HG03280 (cell line): ENCODE data around the gene TTYH1.

Source experiments
- ATAC-seq: cut with Tn5 transposase; IDR thresholded peaks from one replicate; pipeline ENCODE4 v1.9.1; 2021; ENCODE audit warnings: mild to moderate bottlenecking, moderate library complexity; ENCODE audit not compliant: unreplicated experiment

TTYH1 gene

DNA sequence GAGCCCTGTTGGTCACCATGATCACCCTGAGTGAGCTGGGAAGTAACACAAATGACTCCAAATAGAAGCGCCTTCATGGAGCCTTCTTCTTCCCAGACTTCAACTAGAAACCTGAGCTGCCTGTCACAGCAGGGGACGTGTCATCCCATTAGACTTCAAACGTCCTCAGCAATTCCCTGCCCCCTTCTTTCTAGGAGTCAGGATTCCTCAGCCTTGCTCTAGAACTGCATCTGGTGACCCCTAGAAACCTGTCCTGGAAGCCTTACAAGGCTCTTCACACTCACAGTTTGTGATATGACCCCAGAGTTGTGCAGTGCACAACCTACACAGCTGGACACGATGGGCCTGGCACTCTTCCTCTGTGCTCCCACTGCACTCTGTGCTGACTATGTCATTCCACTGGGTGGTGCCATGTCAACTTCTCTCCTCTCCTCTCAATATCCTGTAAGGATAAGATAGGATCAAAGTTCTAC, 23.6 kb upstream of the TTYH1 start:
- ATAC-seq: no peak

- ATAC-seq: no peak
Measured at GRCh38 chr19:54392105-54392504, 23.2 kb upstream of the TTYH1 start.

GRCh38 chr19:54393381-54393780, 21.9 kb upstream of the TTYH1 start:
- ATAC-seq: no peak

DNA sequence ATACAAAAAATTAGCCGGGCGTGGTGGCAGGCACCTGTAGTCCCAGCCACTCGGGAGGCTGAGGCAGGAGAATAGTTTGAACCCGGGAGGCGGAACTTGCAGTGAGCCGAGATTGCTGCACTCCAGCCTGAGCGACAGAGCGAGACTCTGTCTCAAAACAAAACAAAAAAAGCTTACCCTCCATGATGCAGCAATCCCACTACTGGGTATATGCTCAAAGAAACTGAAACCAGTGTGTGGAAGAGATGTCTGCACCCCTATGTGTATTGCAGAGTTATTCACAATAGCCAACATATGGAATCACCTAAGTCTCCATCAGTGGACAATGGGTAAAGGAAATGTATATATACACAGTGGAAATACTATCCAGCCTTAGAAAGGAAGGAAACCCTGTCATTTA, 19.6 kb upstream of the TTYH1 start:
- ATAC-seq: no peak

DNA sequence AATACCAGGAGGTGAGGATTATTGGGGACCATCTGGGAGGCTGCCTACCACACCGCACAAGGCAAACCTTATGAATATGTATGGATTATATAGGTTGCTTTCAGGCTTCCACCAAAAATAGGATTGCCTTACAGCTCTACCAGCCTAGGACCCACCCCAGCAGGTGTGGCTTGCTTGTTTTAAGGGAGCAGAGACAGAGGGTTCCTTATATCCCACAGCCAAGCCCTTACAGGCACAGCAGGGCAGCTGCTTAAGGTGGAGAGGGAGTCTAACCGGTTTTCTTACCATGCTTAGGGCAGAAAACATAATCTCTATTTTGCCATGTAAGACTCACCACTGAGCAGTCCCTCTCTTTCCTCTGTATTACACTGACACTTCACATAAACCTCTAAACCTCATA, 16.1 kb upstream of the TTYH1 start:
- ATAC-seq: no peak

DNA sequence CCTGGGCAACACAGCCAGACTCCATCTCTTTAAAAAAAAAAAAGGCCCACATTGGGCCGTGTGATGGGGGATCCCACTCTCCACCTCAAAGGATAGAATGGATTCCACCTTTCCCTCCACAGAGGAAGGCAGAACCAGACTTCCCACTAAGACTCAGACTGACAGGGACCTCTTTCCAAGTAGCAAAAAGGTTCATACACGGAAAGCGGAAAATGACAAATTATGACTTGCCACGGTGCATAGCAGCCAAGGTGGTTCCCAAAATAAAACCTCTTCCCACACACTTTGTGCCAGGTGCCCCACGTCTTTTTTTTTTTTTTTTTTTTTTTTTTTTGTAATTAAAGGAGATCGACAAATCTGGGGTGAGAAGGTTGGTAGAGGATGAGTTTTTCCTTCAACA, 14.4 kb upstream of the TTYH1 start:
- ATAC-seq: no peak

DNA sequence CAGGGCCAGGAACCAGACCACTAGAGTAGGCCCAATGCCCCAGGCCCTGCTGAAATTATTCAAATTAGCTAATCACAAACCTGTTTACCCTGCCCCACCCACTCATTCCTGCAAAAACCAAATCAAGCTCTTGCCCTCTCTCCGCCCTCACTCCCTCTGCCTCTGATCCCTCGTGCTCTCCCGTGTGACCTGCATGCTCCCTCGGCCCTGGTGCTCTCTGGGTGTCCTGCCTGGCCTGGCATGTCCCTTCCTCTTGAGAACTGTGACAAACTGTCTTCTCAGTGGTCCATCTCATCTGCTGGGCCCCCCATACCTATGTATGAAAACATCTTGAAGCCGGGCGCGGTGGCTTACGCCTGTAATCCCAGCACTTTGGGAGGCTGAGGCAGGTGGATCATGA, 12.2 kb upstream of the TTYH1 start:
- no peak for ATAC-seq

- ATAC-seq: no peak
Measured at GRCh38 chr19:54405628-54406027, 9.6 kb upstream of the TTYH1 start.

- ATAC-seq: no peak
Measured at GRCh38 chr19:54407780-54408179, 7.5 kb upstream of the TTYH1 start.

DNA sequence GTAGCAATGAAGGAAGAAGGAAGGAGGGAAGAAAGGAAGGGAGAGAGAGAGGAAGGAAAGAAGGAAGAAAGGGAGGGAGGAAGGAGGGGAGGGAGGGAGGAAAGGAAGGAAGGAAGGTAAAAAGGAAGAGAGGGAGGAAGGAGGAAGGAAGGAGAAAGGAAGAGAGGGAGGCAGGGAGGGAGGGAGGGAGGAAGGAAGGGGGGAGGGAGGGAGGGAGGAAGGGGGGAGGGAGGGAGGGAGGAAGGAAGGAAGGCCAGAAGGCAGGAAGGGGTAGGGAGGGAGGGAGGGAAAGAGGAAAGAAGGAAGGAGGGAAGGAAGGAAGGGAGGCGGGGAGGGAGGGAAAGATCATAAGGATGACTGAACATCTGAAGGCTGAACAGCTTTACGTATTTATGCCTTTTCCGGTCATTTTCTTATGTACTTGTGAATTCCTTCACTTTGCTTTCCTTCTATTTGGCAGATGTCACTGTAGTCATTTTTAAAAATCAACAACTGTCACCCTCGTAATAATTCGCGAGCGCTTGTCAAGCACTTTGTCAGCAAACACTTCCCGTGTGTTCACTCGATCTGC, 6.7 kb upstream of the TTYH1 start:
- no peak for ATAC-seq

- no peak for ATAC-seq
Measured at GRCh38 chr19:54411033-54411432, 4.2 kb upstream of the TTYH1 start.

- no peak for ATAC-seq
Measured at GRCh38 chr19:54412877-54413276, 2.4 kb upstream of the TTYH1 start.

DNA sequence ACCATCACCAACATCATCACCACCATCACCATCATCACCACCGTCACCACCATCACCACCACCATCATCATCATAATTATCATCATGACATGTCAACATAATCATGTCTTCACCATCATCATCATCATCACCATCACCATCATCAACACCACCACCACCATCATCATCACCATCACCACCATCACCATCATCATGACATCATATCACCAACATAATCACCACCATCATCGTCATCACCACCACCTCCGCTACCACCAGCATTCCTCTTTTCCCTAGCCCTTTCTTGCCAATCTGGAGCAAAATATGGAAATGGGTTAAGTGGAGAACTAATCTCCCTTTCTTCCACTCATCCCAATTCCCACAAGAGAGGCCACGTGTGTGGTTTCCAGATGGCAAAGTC, 1.1 kb upstream of the TTYH1 start:
- ATAC-seq: no peak

- no peak for ATAC-seq
Measured at GRCh38 chr19:54415901-54416673, 823 bp downstream of the TTYH1 start.

- no peak for ATAC-seq
Measured at GRCh38 chr19:54416695-54417491, 1.6 kb downstream of the TTYH1 start.

DNA sequence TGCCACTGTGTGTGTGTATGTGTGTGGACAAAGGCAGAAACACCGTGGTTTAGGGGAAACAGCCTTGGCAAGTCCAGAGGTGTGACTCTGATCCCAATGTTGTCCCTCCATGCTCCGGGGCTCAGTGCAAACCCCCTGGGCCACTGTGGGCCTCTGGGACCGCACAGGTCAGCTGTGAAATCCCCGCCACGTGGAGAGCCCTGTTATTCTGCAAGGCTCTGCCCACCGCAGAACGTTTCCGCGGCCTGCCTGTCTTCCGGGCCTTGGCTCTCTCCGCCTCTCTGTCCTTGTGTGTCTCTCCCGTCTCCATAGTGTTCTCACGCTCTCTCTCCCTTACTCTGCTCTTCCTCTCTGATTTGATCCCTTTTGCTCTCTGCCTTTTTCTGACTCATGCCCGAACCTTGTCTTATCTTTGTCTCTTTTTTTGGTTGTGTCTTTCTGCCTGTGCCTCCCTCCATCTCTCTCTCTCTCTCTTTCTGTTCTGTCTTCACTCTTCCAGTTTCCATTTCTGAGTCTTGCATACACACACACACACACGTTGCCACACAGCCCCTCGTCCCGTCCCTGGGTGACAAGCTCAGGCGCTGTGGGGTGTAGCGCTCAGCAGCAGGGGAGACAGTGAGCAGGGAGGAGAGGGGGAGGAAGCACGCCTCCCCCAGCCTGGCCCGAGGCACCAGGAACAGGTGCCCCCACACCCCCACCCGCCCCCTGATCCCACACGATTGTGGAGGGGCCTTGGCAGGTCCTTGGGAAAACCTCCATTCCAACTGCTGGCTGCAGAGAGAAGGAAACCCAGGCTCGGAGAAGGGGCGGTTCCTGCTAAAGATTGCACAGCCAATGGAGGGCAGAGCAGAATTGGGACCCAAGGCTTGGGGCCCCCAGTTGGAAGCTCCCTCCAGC, 3.0 kb downstream of the TTYH1 start:
- no peak for ATAC-seq

GRCh38 chr19:54418930-54419800, 3.9 kb downstream of the TTYH1 start:
- ATAC-seq: no peak

DNA sequence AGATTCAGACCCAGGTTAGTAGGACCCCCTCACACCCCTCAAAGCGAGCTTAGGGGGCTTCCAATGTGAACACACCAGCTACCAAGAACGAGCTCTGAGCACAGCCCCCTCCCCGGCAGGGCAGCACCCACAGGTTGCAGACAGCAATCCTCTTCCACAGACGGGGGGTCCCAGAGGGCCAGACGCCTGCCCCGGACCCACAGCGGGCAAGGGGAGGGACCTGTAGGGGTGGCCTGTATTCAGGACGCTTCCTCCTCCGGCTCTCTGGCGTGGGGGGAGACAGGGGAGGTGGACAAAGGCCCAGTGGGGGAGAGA, 4.8 kb downstream of the TTYH1 start:
- no peak for ATAC-seq

DNA sequence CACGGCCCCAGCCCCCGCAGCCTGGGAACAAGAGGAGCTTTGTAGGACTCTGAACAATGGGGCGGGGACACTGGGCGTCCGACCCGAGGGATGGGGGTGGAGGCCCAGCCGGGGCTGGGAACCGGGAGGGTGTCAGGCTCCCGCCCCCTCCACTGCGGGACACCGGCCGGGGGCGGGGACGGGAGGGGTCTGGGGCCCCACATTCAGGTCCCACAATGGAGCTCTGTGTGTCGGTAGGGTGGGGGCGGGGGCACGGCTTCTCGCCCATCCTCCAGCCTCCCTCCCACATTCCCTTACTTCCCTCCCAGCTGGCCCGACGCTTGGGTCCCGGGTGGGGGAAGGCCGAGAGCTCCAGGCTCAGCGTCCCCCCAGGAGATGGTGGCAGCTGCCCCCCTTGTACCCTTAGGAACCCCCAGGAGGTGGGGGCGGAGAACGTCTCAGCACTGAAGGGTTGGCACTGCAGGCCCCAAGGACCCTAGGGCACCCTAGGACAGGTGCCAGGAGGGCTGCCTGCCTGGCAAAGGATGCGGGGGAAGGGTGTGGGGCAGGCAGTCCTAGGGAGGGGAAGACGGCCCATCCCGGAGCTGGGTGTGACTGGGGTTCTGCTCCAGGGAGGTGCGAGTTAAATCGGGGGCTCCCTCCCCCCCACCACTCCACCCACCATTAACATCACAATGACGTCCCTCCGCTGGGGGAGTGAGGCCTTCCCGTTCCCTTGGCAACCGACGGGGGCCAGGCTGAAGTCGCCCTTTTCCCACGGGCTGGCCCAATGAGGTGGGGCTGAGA, 5.3 kb downstream of the TTYH1 start:
- ATAC-seq: no peak
